Natural killer cell (primary cell): Measurements from ENCODE around the gene SMTNL2. TPM values are rescaled to one million over a fixed set of nuclear protein-coding genes. Genes with fewer than 3 reads are reported as not detected.

Source experiments
- ATAC-seq, 3 donors: fragments of 150-1000 bp in 2 of 3; fragments of 200-7000 bp in 1 of 3; cut with Tn5 transposase; 1 replicate in 1 of 3; 2 replicates in 2 of 3; pipeline ENCODE4 v1.10.0; 2021; ENCODE audit warnings: mild to moderate bottlenecking in 2 of 3, moderate library complexity in 2 of 3
- DNase-seq, 2 donors: peaks; one replicate each; pipeline versions ENCODE4 v3.0.0 to v3.0.0-alpha.2; 2013 to 2021; ENCODE audit warnings: mixed read lengths in 1 of 2
- H3K27ac ChIP-seq: one replicate; pipeline ENCODE4 v1.5.1; 2013; ENCODE audit warnings: mild to moderate bottlenecking, low read length
- H3K27me3 ChIP-seq: one replicate; pipeline ENCODE4 v1.6.1; 2013; ENCODE audit warnings: low read length; ENCODE audit not compliant: control insufficient read depth, insufficient read depth
- H3K36me3 ChIP-seq: one replicate; pipeline ENCODE4 v1.6.1; 2013; ENCODE audit warnings: low read length; ENCODE audit not compliant: control insufficient read depth, insufficient read depth
- H3K4me1 ChIP-seq: one replicate; pipeline ENCODE4 v1.6.1; 2013; ENCODE audit warnings: low read length; ENCODE audit not compliant: control insufficient read depth, insufficient read depth
- H3K4me3 ChIP-seq: one replicate; pipeline ENCODE4 v1.5.1; 2013; ENCODE audit warnings: low read length
- H3K9me3 ChIP-seq: one replicate; pipeline ENCODE4 v1.6.1; 2013; ENCODE audit warnings: low read length; ENCODE audit not compliant: control insufficient read depth, insufficient read depth
- H3K27ac Mint-ChIP-seq, 2 donors: one replicate each; pipeline ENCODE4 v1.8.0; 2022; ENCODE audit warnings: mild to moderate bottlenecking in 2 of 2, mixed read lengths in 2 of 2, moderate library complexity in 1 of 2
- H3K27me3 Mint-ChIP-seq, 2 donors: one replicate each; pipeline ENCODE4 v1.8.0; 2022; ENCODE audit warnings: low read depth in 2 of 2, mixed read lengths in 2 of 2
- H3K36me3 Mint-ChIP-seq: one replicate; pipeline ENCODE4 v1.8.0; 2022; ENCODE audit warnings: mixed read lengths
- H3K4me1 Mint-ChIP-seq, 2 donors: one replicate each; pipeline ENCODE4 v1.8.0; 2022; ENCODE audit warnings: mixed read lengths in 2 of 2
- H3K4me3 Mint-ChIP-seq: one replicate; pipeline ENCODE4 v1.8.0; 2022; ENCODE audit warnings: mild to moderate bottlenecking, moderate library complexity, mixed read lengths
- H3K9me3 Mint-ChIP-seq, 2 donors: one replicate each; pipeline ENCODE4 v1.8.0; 2022; ENCODE audit warnings: mixed read lengths in 2 of 2
- WGBS: methylation state at CpG from one replicate; pipeline ENCODE4 v1.1.7; 2013; ENCODE audit warnings: missing lambda C conversion rate; ENCODE audit not compliant: insufficient coverage; 5-methylcytosine and 5-hydroxymethylcytosine counted together
- intact Hi-C: fragments of 100-400 bp; cut with micrococcal nuclease; formaldehyde crosslinking; loops from one replicate; pipeline ENCODE4 v1.14.2; 2022
- total RNA-seq, 4 donors: library from RNA; stranded (reverse); fragments of 120-200 nt in 1 of 4; gene quantifications; one replicate each; pipeline versions ENCODE4 v1.2.3 to v1.2.4, GENCODE V29; 2013 to 2022
- TF ChIP-seq, protein P1 (sequence below): fragments of 200-600 bp; IDR thresholded peaks from one replicate; pipeline ENCODE4 v1.8.0; 2022; ENCODE audit warnings: antibody characterized with exemption

Gene SMTNL2
- total RNA-seq, 3 donors from 2014 or later (not counting 1 experiment from before 2014, with no cell fraction given) = not detected

DNA sequence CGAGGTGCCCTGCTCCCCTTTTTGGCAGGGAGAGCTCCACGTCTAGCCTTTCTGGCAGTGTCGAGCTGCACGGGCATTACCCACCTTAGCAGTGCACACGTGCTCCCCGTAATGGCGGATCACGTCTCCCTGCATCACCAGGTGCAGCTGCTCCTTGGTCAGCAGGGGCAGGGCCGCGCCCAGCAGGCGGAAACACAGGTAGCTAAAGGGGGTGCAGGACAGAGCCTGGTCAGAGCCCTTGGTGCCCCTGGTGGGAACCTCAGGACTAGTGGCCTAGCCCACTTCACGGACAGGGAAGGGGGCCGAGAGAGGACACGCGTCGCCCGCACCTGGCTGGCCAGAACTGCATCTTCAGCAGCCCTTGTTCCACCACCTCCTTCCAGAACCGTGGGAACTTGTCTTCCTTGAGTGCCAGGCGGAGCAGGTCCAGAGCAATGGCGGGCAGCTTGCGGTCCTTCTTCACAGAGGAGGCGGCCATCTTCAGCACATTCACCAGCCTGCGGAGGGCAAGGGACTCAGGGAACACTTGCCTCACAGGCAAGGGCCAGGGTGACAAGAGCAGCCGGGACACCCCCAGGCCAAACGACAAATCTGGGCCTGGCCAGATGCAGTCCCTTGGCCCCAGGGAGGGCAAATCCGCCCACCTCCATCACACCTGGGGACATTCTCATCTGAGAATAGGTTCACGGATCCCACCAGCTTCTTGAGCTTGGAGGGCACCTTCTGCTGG lies 32.4 kb upstream of the SMTNL2 start:
- Histone ChIP-seq H3K36me3 (peaks cover 51% of the 10 kb centered on the region), H3K27ac (no peak overlapping the region), H3K4me1 (peaks cover 21% of the 10 kb centered on the region), H3K27me3 (no peaks in the 10 kb centered on the region), H3K4me3 (no peak overlapping the region), H3K9me3 (no peaks in the 10 kb centered on the region)
- no peak for ATAC-seq
- no peaks in the 10 kb centered on the region for H3K9me3 Mint-ChIP-seq
- DNase-seq = no peak
- no peak overlapping the region for H3K4me3 Mint-ChIP-seq
- no peak overlapping the region for H3K27ac Mint-ChIP-seq
- TF ChIP-seq, protein P1, sequence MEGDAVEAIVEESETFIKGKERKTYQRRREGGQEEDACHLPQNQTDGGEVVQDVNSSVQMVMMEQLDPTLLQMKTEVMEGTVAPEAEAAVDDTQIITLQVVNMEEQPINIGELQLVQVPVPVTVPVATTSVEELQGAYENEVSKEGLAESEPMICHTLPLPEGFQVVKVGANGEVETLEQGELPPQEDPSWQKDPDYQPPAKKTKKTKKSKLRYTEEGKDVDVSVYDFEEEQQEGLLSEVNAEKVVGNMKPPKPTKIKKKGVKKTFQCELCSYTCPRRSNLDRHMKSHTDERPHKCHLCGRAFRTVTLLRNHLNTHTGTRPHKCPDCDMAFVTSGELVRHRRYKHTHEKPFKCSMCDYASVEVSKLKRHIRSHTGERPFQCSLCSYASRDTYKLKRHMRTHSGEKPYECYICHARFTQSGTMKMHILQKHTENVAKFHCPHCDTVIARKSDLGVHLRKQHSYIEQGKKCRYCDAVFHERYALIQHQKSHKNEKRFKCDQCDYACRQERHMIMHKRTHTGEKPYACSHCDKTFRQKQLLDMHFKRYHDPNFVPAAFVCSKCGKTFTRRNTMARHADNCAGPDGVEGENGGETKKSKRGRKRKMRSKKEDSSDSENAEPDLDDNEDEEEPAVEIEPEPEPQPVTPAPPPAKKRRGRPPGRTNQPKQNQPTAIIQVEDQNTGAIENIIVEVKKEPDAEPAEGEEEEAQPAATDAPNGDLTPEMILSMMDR = no peak
- WGBS = 96% methylated on average over 27 of the region's 27 CpGs
- intact Hi-C loops = no loop called here
- no peaks in the 10 kb centered on the region for H3K27me3 Mint-ChIP-seq
- no peaks in the 10 kb centered on the region for H3K36me3 Mint-ChIP-seq
- H3K4me1 Mint-ChIP-seq = peaks cover 14 to 29% of the 10 kb centered on the region in 2 donors

DNA sequence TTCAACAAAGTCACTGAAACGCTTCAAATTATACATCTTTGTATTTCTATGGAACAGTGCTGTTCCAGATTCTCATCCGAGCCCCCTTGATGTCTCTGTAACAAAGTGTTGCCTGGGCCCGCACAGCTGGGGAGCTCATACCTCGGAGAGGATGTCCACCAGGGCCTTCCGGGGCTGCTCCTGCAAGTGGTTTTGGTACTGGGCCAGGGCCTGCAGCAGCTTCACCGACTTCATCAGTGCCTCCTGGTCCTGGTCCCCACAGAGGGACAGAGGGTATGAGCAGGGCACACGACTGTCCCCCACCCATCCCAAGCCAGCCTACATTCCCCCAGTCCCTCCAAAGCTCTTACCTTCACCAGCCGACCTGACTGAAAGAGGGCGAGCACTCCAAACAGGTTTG lies 30.7 kb upstream of the SMTNL2 start:
- no peak overlapping the region for H3K27ac ChIP-seq
- Mint-ChIP-seq H3K9me3 (no peaks in the 10 kb centered on the region), H3K27me3 (no peaks in the 10 kb centered on the region), H3K4me3 (peak overlapping the region; percentile 47), H3K4me1 (peaks cover 14 to 29% of the 10 kb centered on the region in 2 donors), H3K27ac (no peak overlapping the region), H3K36me3 (no peaks in the 10 kb centered on the region)
- H3K36me3 ChIP-seq = peaks cover 35% of the 10 kb centered on the region
- H3K4me1 ChIP-seq = peaks cover 21% of the 10 kb centered on the region
- H3K4me3 ChIP-seq = no peak overlapping the region
- no peaks in the 10 kb centered on the region for H3K27me3 ChIP-seq
- intact Hi-C loops = no loop called here
- no peak for DNase-seq
- H3K9me3 ChIP-seq = no peaks in the 10 kb centered on the region
- 88% methylated on average over 9 of the region's 9 CpGs for WGBS
- no peak for ATAC-seq
- TF ChIP-seq, protein P1 = no peak

- intact Hi-C loops = no loop called here
- H3K36me3 Mint-ChIP-seq = no peaks in the 10 kb centered on the region
Measured at GRCh38 chr17:4554441-4554996, 29.8 kb upstream of the SMTNL2 start.

More at GRCh38 chr17:4554441-4554996, 29.8 kb upstream of the SMTNL2 start:
- H3K4me1 Mint-ChIP-seq = peaks cover 14 to 29% of the 10 kb centered on the region in 2 donors
- TF ChIP-seq, protein P1 = no peak
- no peaks in the 10 kb centered on the region for H3K27me3 Mint-ChIP-seq
- no peaks in the 10 kb centered on the region for H3K27me3 ChIP-seq
- peaks cover 21% of the 10 kb centered on the region for H3K4me1 ChIP-seq
- ATAC-seq (no peak), DNase-seq (no peak)
- H3K4me3 Mint-ChIP-seq = peak overlapping the region; percentile 96
- no peaks in the 10 kb centered on the region for H3K9me3 ChIP-seq
- peak overlapping the region; percentile 97 for H3K27ac Mint-ChIP-seq
- H3K27ac ChIP-seq = no peak overlapping the region
- peak overlapping the region; percentile 68 for H3K4me3 ChIP-seq
- peaks cover 28% of the 10 kb centered on the region for H3K36me3 ChIP-seq
- no peaks in the 10 kb centered on the region for H3K9me3 Mint-ChIP-seq
- 15% methylated on average over 18 of the region's 18 CpGs for WGBS
